GM21390 (cell line): ENCODE results near the gene GTF2IRD1.
"Not testable (repeated sequence)": the region's sequence is repeated elsewhere in the genome, so short reads cannot be mapped to it uniquely, and the experiment has no call there.

ENCODE experiments used
- ATAC-seq: cut with Tn5 transposase; IDR thresholded peaks from one replicate; pipeline ENCODE4 v1.9.1; 2021; ENCODE audit not compliant: unreplicated experiment

Gene GTF2IRD1

GRCh38 chr7:74511345-74511744 lies 57.6 kb downstream of the GTF2IRD1 start:
- no peak for ATAC-seq

- ATAC-seq: no peak
Observed at GRCh38 chr7:74512762-74513161, 59.1 kb downstream of the GTF2IRD1 start.

- ATAC-seq: no peak
Observed at GRCh38 chr7:74514131-74514591, 60.5 kb downstream of the GTF2IRD1 start.

GRCh38 chr7:74515276-74515675 lies 61.6 kb downstream of the GTF2IRD1 start:
- ATAC-seq: no peak

- no peak for ATAC-seq
Observed at GRCh38 chr7:74516214-74516613, 62.5 kb downstream of the GTF2IRD1 start.

- ATAC-seq: no peak
Observed at GRCh38 chr7:74518041-74518440, 64.3 kb downstream of the GTF2IRD1 start.

- no peak for ATAC-seq
Observed at GRCh38 chr7:74518654-74519053, 64.9 kb downstream of the GTF2IRD1 start.

GRCh38 chr7:74519395-74519794 lies 65.7 kb downstream of the GTF2IRD1 start:
- no peak for ATAC-seq

GRCh38 chr7:74521855-74522254 lies 68.1 kb downstream of the GTF2IRD1 start:
- ATAC-seq: no peak

- ATAC-seq: no peak
Observed at GRCh38 chr7:74522281-74522905, 68.7 kb downstream of the GTF2IRD1 start.

GRCh38 chr7:74523015-74523414 lies 69.3 kb downstream of the GTF2IRD1 start:
- no peak for ATAC-seq

GRCh38 chr7:74525140-74525539 lies 71.4 kb downstream of the GTF2IRD1 start:
- no peak for ATAC-seq

- ATAC-seq: no peak
Observed at GRCh38 chr7:74525881-74526280, 72.2 kb downstream of the GTF2IRD1 start.

GRCh38 chr7:74526780-74527179 lies 73.1 kb downstream of the GTF2IRD1 start:
- ATAC-seq: no peak

- ATAC-seq: no peak
Observed at GRCh38 chr7:74527842-74528241, 74.1 kb downstream of the GTF2IRD1 start.

GRCh38 chr7:74528773-74529172 lies 75.1 kb downstream of the GTF2IRD1 start:
- ATAC-seq: not testable (repeated sequence)

GRCh38 chr7:74535951-74536356 lies 82.2 kb downstream of the GTF2IRD1 start:
- ATAC-seq: no peak

GRCh38 chr7:74541937-74542336 lies 88.2 kb downstream of the GTF2IRD1 start:
- ATAC-seq: not testable (repeated sequence)

GRCh38 chr7:74542558-74543117 lies 88.9 kb downstream of the GTF2IRD1 start:
- ATAC-seq: no peak

GRCh38 chr7:74544706-74545469 lies 91.2 kb downstream of the GTF2IRD1 start:
- no peak for ATAC-seq

GRCh38 chr7:74545921-74546320 lies 92.2 kb downstream of the GTF2IRD1 start:
- ATAC-seq: no peak

- not testable (repeated sequence) for ATAC-seq
Observed at GRCh38 chr7:74553596-74554012, 99.9 kb downstream of the GTF2IRD1 start.
